ENCODE measurements around the gene TNNT3.

GRCh38 chr11:1877211-1878136, 42.0 kb upstream of the TNNT3 start:
- TF ChIP-seq CTCF (IDR thresholded peaks at IDR 0.05) = no peak
- no peak for TF ChIP-seq POLR2A (IDR thresholded peaks at IDR 0.05)
